ENCODE results near the gene TM7SF3.
"Not testable (repeated sequence)": the region's sequence is repeated elsewhere in the genome, so short reads cannot be mapped to it uniquely, and the experiment has no call there.

Gene TM7SF3

GRCh38 chr12:27014085-27014858 lies at the start of gene TM7SF3:
Gene TM7SF3, minus strand, starts transcription at chr12:27014384. Its CDS starts 216 bp downstream, at chr12:27014168.
- DNase-seq = peak; percentile 95

- no peak for DNase-seq
Observed at GRCh38 chr12:27063250-27063851, 49.2 kb upstream of the TM7SF3 start.

GRCh38 chr12:27061317-27061716 lies 47.1 kb upstream of the TM7SF3 start:
- no peak for DNase-seq

GRCh38 chr12:27060740-27061139 lies 46.6 kb upstream of the TM7SF3 start:
- DNase-seq = no peak

GRCh38 chr12:27057543-27057942 lies 43.4 kb upstream of the TM7SF3 start:
- DNase-seq = no peak

- no peak for DNase-seq
Observed at GRCh38 chr12:27055966-27056365, 41.8 kb upstream of the TM7SF3 start.

- DNase-seq = no peak
Observed at GRCh38 chr12:27052742-27053141, 38.6 kb upstream of the TM7SF3 start.

- no peak for DNase-seq
Observed at GRCh38 chr12:27052176-27052575, 38.0 kb upstream of the TM7SF3 start.

- no peak for DNase-seq
Observed at GRCh38 chr12:27048822-27049752, 34.9 kb upstream of the TM7SF3 start.

- not testable (repeated sequence) for DNase-seq
Observed at GRCh38 chr12:27042018-27042417, 27.8 kb upstream of the TM7SF3 start.

- DNase-seq = not testable (repeated sequence)
Observed at GRCh38 chr12:27040637-27041036, 26.5 kb upstream of the TM7SF3 start.

- DNase-seq = no peak
Observed at GRCh38 chr12:27034607-27035293, 20.6 kb upstream of the TM7SF3 start.

GRCh38 chr12:27032679-27033078 lies 18.5 kb upstream of the TM7SF3 start:
- no peak for DNase-seq

- no peak for DNase-seq
Observed at GRCh38 chr12:27031531-27031930, 17.3 kb upstream of the TM7SF3 start.

GRCh38 chr12:27026257-27026656 lies 12.1 kb upstream of the TM7SF3 start:
- DNase-seq = no peak

- no peak for DNase-seq
Observed at GRCh38 chr12:27025116-27025515, 10.9 kb upstream of the TM7SF3 start.

GRCh38 chr12:27024291-27024690 lies 10.1 kb upstream of the TM7SF3 start:
- no peak for DNase-seq

- DNase-seq = no peak
Observed at GRCh38 chr12:27020761-27021160, 6.6 kb upstream of the TM7SF3 start.

GRCh38 chr12:27018037-27018436 lies 3.9 kb upstream of the TM7SF3 start:
- no peak for DNase-seq

- not testable (repeated sequence) for DNase-seq
Observed at GRCh38 chr12:27017163-27017823, 3.1 kb upstream of the TM7SF3 start.

GRCh38 chr12:27015730-27016076 lies 1.5 kb upstream of the TM7SF3 start:
- DNase-seq = no peak
